Mesodermal cell (in vitro differentiated cells): ENCODE measurements around the gene PAX8.

Source experiments
- H3K27ac ChIP-seq: 2 replicates; pipeline ENCODE4 v1.7.0; 2013; ENCODE audit warnings: mild to moderate bottlenecking, low read depth, low read length, moderate library complexity; ENCODE audit not compliant: severe bottlenecking
- H3K36me3 ChIP-seq: 2 replicates; pipeline ENCODE4 v1.7.1; 2013; ENCODE audit warnings: mild to moderate bottlenecking, low read length, moderate library complexity; ENCODE audit not compliant: control insufficient read depth, insufficient read depth
- H3K4me1 ChIP-seq: one replicate; pipeline ENCODE4 v1.7.1; 2013; ENCODE audit warnings: mild to moderate bottlenecking, low read length; ENCODE audit not compliant: insufficient read depth, control insufficient read depth, poor library complexity, severe bottlenecking
- H3K4me3 ChIP-seq: 2 replicates; pipeline ENCODE4 v1.7.0; 2013; ENCODE audit warnings: low read length, control low read depth, mild to moderate bottlenecking; ENCODE audit not compliant: insufficient read depth, poor library complexity, severe bottlenecking; ENCODE audit errors: extremely low read depth
- H3K9me3 ChIP-seq: 2 replicates; pipeline ENCODE4 v1.7.1; 2013; ENCODE audit warnings: mild to moderate bottlenecking, low read length, moderate library complexity; ENCODE audit not compliant: control insufficient read depth
- WGBS, 2 experiments: methylation state at CpG; one replicate each; pipeline ENCODE4 v1.1.5; 2013; ENCODE audit warnings: missing lambda C conversion rate in 2 of 2; ENCODE audit not compliant: insufficient coverage in 2 of 2; 5-methylcytosine and 5-hydroxymethylcytosine counted together

The PAX8 gene

GRCh38 chr2:113248997-113249770 is 29.5 kb downstream of the PAX8 start:
- Histone ChIP-seq H3K4me3 (no peak overlapping the region), H3K4me1 (no peaks in the 10 kb centered on the region), H3K9me3 (no peaks in the 10 kb centered on the region), H3K36me3 (no peaks in the 10 kb centered on the region), H3K27ac (no peak overlapping the region)
- WGBS, 2 experiments: 63 to 79% methylated on average over 5 to 8 of the region's 10 CpGs

- Histone ChIP-seq H3K36me3 (no peaks in the 10 kb centered on the region), H3K9me3 (no peaks in the 10 kb centered on the region), H3K4me1 (peaks cover 3% of the 10 kb centered on the region), H3K4me3 (no peak overlapping the region), H3K27ac (no peak overlapping the region)
- 84 to 90% methylated on average over 13 to 14 of the region's 14 CpGs for WGBS, 2 experiments
Measured at GRCh38 chr2:113246606-113247005, 32.1 kb downstream of the PAX8 start.

- H3K4me1 ChIP-seq: peaks cover 15% of the 10 kb centered on the region
- H3K9me3 ChIP-seq: no peaks in the 10 kb centered on the region
- H3K36me3 ChIP-seq: no peaks in the 10 kb centered on the region
- H3K4me3 ChIP-seq: no peak overlapping the region
- no peak overlapping the region for H3K27ac ChIP-seq
- 84 to 86% methylated on average over 3 of the region's 3 CpGs for WGBS, 2 experiments
Measured at GRCh38 chr2:113245276-113245711, 33.4 kb downstream of the PAX8 start.

GRCh38 chr2:113242327-113242726 is 36.4 kb downstream of the PAX8 start:
- H3K4me3 ChIP-seq: no peak overlapping the region
- WGBS, 2 experiments: 96 to 100% methylated on average over 1 to 6 of the region's 6 CpGs
- peaks cover 5% of the 10 kb centered on the region for H3K36me3 ChIP-seq
- H3K4me1 ChIP-seq: peaks cover 22% of the 10 kb centered on the region
- no peaks in the 10 kb centered on the region for H3K9me3 ChIP-seq
- no peak overlapping the region for H3K27ac ChIP-seq

- Histone ChIP-seq H3K4me3 (no peak overlapping the region), H3K36me3 (peaks cover 5% of the 10 kb centered on the region), H3K27ac (peak overlapping the region; percentile 67), H3K9me3 (no peaks in the 10 kb centered on the region), H3K4me1 (peaks cover 22% of the 10 kb centered on the region)
- 82 to 86% methylated on average over 14 to 18 of the region's 18 CpGs for WGBS, 2 experiments
Measured at GRCh38 chr2:113240915-113241911, 37.5 kb downstream of the PAX8 start.

GRCh38 chr2:113240150-113240914 is 38.4 kb downstream of the PAX8 start:
- Histone ChIP-seq H3K36me3 (peaks cover 5% of the 10 kb centered on the region), H3K4me3 (no peak overlapping the region), H3K4me1 (peaks cover 22% of the 10 kb centered on the region), H3K9me3 (no peaks in the 10 kb centered on the region), H3K27ac (peak overlapping the region; percentile 59)
- 75 to 79% methylated on average over 12 of the region's 15 CpGs for WGBS, 2 experiments

GRCh38 chr2:113238871-113239839 is 39.6 kb downstream of the PAX8 start:
- Histone ChIP-seq H3K9me3 (no peaks in the 10 kb centered on the region), H3K4me3 (no peak overlapping the region), H3K36me3 (peaks cover 5% of the 10 kb centered on the region), H3K4me1 (peaks cover 22% of the 10 kb centered on the region), H3K27ac (no peak overlapping the region)
- WGBS, 2 experiments: 98% methylated on average over 6 to 7 of the region's 9 CpGs

- 90 to 92% methylated on average over 6 to 8 of the region's 9 CpGs for WGBS, 2 experiments
- peaks cover 22% of the 10 kb centered on the region for H3K4me1 ChIP-seq
- no peak overlapping the region for H3K27ac ChIP-seq
- peaks cover 5% of the 10 kb centered on the region for H3K36me3 ChIP-seq
- no peak overlapping the region for H3K4me3 ChIP-seq
- no peaks in the 10 kb centered on the region for H3K9me3 ChIP-seq
Measured at GRCh38 chr2:113237604-113238160, 41.0 kb downstream of the PAX8 start.

- peaks cover 5% of the 10 kb centered on the region for H3K36me3 ChIP-seq
- H3K27ac ChIP-seq: no peak overlapping the region
- 82 to 88% methylated on average over 32 to 35 of the region's 38 CpGs for WGBS, 2 experiments
- no peaks in the 10 kb centered on the region for H3K9me3 ChIP-seq
- peak overlapping the region; percentile 39 for H3K4me3 ChIP-seq
- H3K4me1 ChIP-seq: peaks cover 18% of the 10 kb centered on the region
Measured at GRCh38 chr2:113236367-113237159, 42.2 kb downstream of the PAX8 start.
